NCI-H146 treated with DMSO at 0.1 percent for 48 hours (cell line): Measurements from ENCODE around the gene PMS2.
"Not testable (repeated sequence)": the region's sequence is repeated elsewhere in the genome, so short reads cannot be mapped to it uniquely, and the experiment has no call there.

ENCODE experiments used
- DNase-seq: peaks from one replicate; lab custom pipeline; 2025; ENCODE audit not compliant: unreplicated experiment; lab: John Stamatoyannopoulos, UW

The PMS2 gene

DNA sequence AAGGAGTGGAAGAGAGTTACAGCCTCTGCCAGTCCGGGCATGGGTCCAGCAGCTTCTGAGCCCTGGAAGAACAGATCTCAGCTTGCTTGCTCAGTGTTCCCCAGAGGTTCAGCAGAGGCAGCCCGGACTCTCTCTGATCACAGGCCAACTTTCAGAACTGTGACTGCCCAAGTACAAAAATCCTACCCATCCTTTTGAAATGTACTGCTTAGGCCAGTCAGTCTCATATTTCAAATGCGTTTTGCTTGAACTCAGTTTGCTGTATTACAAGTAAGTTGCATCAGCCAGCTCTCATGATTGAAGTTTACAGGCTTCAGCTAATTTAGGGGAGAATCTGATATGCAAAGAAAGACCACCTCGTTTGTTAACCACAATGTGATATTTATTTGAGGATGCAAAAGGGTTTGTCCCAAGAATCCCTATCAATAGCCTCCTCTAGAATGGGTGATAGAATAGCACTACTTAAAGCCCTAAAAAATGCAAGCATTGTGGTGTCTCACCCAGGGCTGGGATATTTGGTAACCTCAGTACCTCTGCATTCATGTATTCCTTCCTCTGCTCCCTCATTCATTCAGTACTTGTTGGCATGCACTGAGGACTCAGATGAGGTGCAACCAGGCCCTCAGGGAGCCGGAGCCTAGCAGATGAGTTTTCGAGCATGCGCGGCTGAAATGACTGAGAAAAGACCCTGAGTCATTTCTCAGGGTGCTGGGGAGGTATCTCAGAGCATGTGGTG is 7.2 kb upstream of the PMS2 start:
- DNase-seq = no peak

GRCh38 chr7:6012355-6013104 is 3.7 kb upstream of the PMS2 start:
- no peak for DNase-seq

DNA sequence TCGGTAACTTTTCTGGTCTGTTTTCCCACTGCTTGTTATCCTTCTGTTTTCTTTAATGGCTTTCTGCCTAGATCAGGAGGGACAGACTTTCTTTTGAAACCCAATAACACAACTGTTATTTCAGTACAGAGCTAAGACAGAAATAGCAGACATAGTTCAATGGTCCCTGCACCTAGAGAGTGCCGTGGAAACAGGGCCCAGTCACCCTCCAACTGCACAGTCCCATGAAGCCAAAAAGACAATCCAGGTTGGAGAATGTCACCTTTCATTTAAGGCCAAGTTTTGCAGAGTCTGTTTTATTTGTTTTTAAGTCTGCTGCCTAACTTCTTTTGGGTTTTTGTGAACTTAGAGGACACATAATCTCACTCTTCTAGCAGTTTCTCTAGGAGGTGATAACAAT is 2.7 kb upstream of the PMS2 start:
- no peak for DNase-seq

- not testable (repeated sequence) for DNase-seq
These were observed 1.5 kb upstream of the PMS2 start for GRCh38 chr7:6010370-6010769.

DNA sequence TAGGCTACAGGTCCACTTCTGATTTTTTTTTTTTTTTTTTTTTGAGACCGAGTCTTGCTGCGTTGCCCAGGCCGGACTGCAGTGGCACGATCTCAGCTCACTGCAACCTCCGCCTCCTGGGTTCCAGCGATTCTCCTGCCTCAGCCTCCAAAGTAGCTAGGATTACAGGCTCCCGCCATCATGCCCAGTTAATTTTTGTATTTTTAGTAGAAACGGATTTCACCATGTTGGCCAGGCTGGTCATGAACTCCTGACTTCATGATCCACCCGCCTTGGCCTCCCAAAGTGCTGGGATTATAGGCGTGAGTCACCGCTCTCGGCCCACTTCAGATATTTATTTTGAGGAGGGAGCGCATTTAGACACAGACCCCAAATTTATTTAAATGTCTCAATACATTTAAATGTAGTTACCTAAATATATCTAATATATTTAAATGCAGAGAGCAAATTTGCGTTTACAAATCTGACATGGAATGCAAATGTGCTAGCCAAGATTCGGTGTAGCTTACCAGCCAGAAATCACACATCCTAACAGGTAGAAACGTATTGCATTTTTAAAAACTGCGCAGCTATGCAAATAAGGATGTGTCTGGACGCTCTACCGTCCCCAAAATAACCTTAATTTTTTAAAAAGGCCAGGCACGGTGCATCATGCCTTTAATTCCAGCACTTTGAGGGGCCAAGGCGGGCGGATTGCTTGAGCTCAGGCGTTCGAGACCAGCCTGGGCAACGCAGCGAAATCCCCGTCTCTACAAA is 836 bp downstream of the PMS2 start:
- not testable (repeated sequence) for DNase-seq

DNA sequence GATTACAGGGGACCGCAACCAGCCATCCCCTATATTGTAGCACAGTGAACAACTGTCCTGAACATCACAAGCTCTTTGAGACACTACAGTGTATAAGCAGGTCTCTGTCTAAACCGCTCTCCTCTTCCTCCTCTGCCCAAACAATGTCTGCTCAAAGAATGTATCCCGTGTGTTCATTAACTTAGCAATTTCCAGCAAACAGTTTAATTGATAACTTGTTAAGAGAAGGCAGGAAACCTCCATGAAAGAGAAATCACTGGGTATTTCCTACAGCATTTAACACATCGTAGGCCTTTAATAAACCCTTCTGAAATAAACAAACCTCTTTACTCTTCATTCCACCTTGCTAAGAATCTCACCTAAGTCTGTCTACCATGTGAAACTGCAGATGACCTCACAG is 1.5 kb downstream of the PMS2 start:
- DNase-seq = no peak

DNA sequence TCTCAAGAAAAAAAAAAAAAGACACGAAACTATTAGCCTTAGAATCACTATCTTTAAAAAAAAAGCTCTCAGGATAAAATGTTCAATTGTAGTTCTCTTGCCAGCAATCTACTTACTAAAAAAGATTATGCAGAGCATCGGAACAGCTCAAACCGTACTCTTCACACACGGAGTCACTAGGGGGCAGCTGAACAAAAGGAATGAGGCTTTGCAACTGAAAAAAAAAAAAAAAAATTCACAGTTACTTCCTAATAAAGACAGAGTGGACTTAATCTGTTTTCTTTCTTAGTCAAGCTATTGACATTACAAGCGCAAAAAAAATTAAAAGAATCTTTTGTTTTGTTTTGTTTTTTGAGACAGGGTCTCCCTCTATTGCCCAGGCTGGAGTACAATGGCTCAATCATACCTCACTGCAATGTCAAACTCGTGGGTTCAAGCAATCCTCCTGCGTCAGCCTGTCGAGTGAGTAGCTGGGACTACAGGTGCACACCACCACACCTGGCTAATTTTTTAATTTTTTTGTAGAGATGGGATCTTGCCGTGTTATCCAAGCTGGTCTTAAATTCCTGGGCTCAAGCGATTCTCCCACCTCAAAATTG is 11.5 kb downstream of the PMS2 start:
- DNase-seq = peak; percentile 54

GRCh38 chr7:5987061-5987460 is 21.8 kb downstream of the PMS2 start:
- not testable (repeated sequence) for DNase-seq

DNA sequence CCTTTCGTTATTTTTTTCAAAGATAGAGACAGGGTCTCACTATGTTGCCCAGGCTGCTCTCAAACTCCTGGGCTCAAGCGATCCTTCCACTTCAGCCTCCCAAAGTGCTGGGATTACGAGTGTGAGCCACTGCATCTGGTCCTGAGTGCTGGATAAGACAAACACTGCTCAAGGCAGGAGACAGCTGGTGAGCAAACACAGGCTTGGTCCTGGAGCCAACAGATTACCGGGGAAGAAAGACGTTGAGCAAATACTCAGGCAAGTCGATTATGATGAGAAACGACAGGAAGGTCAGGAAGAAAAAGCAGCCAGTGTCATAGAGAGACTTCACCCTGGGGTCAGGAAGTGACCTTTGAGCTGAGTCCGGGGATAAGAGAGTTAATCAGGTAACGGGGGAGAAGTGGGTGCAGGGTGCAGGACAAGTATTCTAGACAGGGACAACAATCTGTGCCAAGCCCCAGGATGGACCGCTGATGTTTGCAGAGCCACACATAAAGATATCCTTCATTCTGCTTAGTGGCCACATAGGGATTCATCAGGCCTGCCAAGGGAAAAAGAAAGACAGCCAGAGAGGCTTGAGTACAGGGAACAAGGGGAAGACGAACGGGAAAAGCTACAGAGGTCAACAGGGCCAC is 29.1 kb downstream of the PMS2 start:
- DNase-seq = not testable (repeated sequence)

- DNase-seq = not testable (repeated sequence)
These were observed 35.3 kb downstream of the PMS2 start for GRCh38 chr7:5973580-5973979.

- DNase-seq = not testable (repeated sequence)
These were observed 38.4 kb downstream of the PMS2 start, which contains the start of gene RSPH10B for GRCh38 chr7:5970347-5970911. TSS of gene RSPH10B (minus strand) at chr7:5970689. CDS start at chr7:5967116, 3,573 bp downstream.

DNA sequence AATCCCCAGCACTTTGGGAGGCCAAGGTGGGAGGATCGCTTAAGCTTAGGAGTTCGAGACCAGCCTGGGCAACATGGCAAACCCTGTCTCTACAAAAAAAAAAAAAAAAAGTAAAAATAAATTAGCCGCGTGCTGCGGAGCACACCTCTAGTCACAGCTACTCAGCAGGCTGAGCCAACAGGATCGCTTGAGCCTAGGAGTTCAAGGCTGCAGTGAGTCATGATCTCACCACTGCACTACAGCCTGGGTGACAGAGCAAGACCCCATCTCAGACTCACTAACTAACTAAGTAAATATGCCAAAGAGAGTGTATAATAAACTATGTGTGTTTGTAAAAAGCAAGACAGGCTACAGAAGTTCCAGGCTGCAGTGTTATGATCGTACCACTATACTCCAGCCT is 45.0 kb downstream of the PMS2 start:
- DNase-seq = not testable (repeated sequence)

DNA sequence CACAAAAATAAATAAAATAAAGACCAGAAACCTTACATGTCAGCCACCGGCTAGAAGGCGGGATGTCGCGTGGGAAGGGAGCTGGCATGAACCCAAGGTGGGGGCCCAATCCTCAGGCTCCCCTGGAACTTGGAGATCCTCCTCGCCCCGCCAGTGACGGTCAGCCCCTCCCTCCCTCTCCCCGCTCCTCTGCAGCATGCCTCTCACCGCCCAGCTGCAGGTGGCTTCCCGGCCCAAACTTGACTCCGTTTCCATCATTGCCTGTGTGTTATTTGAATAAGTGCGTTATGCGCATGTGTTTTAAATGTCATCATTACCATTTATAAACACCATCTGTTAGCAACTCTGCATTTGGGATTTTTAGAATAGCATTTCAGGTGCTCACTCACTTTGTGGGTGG is 45.6 kb downstream of the PMS2 start:
- not testable (repeated sequence) for DNase-seq

GRCh38 chr7:5934945-5935450 is 73.9 kb downstream of the PMS2 start:
- DNase-seq = not testable (repeated sequence)

GRCh38 chr7:5931905-5932644 is 76.8 kb downstream of the PMS2 start:
- not testable (repeated sequence) for DNase-seq

- not testable (repeated sequence) for DNase-seq
These were observed 77.6 kb downstream of the PMS2 start for GRCh38 chr7:5931250-5931649.

- not testable (repeated sequence) for DNase-seq
These were observed 78.6 kb downstream of the PMS2 start for GRCh38 chr7:5930290-5930689.

DNA sequence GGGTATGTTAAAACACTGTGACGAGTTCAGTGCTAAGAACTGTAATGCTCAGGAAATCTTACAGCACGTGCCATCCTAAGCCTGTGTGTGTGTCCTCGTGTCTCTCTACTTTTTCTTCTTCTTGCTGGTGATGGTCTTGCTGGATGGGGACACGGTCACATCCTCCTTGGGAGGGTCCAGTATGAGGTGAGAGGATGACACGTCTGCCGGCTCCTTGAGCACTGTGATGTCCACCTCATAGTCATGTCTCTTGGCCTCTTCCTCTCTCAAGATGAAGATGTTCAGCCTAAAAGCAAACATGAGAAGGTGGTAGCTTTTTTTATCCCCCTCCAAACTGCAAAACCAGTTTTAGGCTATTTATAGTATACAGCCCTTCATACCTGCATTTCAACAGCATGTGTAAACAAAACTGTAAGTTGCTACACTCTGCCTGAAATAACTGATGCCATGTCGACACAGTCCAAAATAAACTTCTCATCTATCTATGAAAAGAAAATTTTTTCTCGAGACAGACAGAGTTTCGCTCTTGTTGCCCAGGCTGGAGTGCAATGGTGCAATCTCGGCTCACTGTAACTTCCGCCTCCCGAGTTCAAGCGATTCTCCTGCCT is 82.5 kb downstream of the PMS2 start:
- not testable (repeated sequence) for DNase-seq

DNA sequence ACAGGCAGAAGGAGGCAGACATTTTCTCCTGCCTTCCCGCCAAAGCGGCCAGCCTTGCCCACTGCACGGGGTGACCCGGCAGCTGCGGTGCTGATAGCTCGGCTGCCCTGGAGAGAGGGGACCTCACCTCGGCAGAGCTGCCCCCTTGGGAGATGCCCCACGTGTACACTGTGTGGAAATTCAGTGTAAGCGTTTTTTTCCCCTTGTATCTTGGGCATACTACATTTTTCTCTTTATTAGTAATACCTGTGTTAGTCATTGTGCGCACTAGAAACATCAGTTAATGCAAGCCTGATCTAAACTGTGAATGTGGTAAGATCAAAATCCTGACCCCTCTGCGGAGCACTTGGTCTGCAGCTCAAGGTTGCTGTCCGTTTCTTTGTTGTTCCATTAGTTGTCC is 84.2 kb downstream of the PMS2 start:
- DNase-seq = not testable (repeated sequence)
